ENCODE data around the gene MAPT. TPM values are rescaled to one million over a fixed set of nuclear protein-coding genes. Genes with fewer than 3 reads are reported as not detected.

Gene MAPT
- total RNA-seq, 1 experiment from 2014 or later = 37.5 TPM

DNA sequence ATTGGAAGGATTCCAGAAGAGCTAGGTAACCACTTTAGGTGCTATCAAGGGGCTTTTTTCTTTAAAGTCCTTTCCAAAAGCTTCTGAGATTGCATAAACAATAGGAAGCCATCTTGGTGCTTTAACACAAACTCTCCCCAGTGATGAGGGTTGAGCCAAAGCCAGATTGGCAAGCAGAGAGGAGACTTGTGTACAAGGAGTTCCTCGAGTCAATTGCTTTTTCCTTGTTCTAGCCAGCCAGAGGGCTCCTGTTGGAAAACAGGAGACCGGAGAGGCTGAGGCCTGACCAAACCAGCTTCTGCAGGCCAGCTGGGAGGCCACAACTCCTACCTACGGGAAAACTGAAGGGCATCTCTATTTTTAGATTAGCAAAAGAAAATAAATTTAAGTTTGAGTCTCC, 46.5 kb downstream of the MAPT start:
- H2AFZ ChIP-seq (ENCODE audit: low read depth, low read length, poor library complexity, severe bottlenecking) = no peak overlapping the region
- ChIA-PET POLR2A (no interaction called here), CTCF (interaction anchor here (3.0 kb wide), 1 partner anchor 9 kb away, joined by 17 read pairs; no protein-coding TSS in a partner anchor), RAD21 (ENCODE audit: low non-redundant PET in 1 of 2, low total read pairs in 2 of 2, uncharacterized antibody in 2 of 2, unreplicated experiment in 2 of 2) (no interaction called here)
- no peaks in the 10 kb centered on the region for H3K27me3 ChIP-seq (ENCODE audit: insufficient read depth, low read length)
- H3K36me3 ChIP-seq (ENCODE audit: control insufficient read depth in 1 of 2, insufficient read depth in 2 of 2, low read length in 2 of 2) = no peaks in the 10 kb centered on the region
- intact Hi-C loops (cut with micrococcal nuclease) = no loop called here
- no TSS peak for BruUV-seq (replicated peaks)
- H3K79me2 ChIP-seq (ENCODE audit: insufficient read depth, low read length) = no peaks in the 10 kb centered on the region
- no peaks in the 10 kb centered on the region for H3K9me2 ChIP-seq (ENCODE audit: insufficient read depth)
- no peaks in the 10 kb centered on the region for H3K9me3 ChIP-seq (ENCODE audit: control insufficient read depth in 1 of 2, insufficient read depth in 1 of 2, low read depth in 1 of 2, low read length in 2 of 2)
- H3K4me2 ChIP-seq (ENCODE audit: low read length) = no peak overlapping the region
- H4K20me1 ChIP-seq (ENCODE audit: insufficient read depth) = no peaks in the 10 kb centered on the region
- no peak for DNase-seq (ENCODE audit: low read depth, low spot score)
- TF ChIP-seq ZNF274 (IDR thresholded peaks at IDR 0.05; ENCODE audit: low read depth, low read length) = no peak
- no peak for TF ChIP-seq SRF (IDR thresholded peaks at IDR 0.05; ENCODE audit: low read depth)
- TF ChIP-seq, protein P1, sequence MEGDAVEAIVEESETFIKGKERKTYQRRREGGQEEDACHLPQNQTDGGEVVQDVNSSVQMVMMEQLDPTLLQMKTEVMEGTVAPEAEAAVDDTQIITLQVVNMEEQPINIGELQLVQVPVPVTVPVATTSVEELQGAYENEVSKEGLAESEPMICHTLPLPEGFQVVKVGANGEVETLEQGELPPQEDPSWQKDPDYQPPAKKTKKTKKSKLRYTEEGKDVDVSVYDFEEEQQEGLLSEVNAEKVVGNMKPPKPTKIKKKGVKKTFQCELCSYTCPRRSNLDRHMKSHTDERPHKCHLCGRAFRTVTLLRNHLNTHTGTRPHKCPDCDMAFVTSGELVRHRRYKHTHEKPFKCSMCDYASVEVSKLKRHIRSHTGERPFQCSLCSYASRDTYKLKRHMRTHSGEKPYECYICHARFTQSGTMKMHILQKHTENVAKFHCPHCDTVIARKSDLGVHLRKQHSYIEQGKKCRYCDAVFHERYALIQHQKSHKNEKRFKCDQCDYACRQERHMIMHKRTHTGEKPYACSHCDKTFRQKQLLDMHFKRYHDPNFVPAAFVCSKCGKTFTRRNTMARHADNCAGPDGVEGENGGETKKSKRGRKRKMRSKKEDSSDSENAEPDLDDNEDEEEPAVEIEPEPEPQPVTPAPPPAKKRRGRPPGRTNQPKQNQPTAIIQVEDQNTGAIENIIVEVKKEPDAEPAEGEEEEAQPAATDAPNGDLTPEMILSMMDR (IDR thresholded peaks at IDR 0.05 in 2 of 3, conservative IDR thresholded peaks at IDR 0.05 in 1 of 3; ENCODE audit: borderline replicate concordance in 1 of 3, insufficient read depth in 1 of 3, low read depth in 2 of 3, low read length in 2 of 3) = no peak
- TF ChIP-seq RAD21 (IDR thresholded peaks at IDR 0.05; ENCODE audit: low read depth) = no peak
- TF ChIP-seq TCF7L2 (IDR thresholded peaks at IDR 0.05; ENCODE audit: borderline replicate concordance, extremely low read depth, insufficient read depth, insufficient read length) = no peak
- no peak for TF ChIP-seq SP1 (IDR thresholded peaks at IDR 0.05; ENCODE audit: low read depth)
- TF ChIP-seq CEBPB (IDR thresholded peaks at IDR 0.05; ENCODE audit: low read depth) = no peak
- TF ChIP-seq, protein P2, sequence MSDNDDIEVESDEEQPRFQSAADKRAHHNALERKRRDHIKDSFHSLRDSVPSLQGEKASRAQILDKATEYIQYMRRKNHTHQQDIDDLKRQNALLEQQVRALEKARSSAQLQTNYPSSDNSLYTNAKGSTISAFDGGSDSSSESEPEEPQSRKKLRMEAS (IDR thresholded peaks at IDR 0.05) = no peak
- ATAC-seq = no peak
- no peak overlapping the region for H3K27ac ChIP-seq (ENCODE audit: low read depth, low read length)
- H3K9ac ChIP-seq (ENCODE audit: low read length) = no peak overlapping the region
- H3K4me1 ChIP-seq (ENCODE audit: control insufficient read depth in 1 of 2, insufficient read depth in 2 of 2, low read length in 2 of 2) = no peaks in the 10 kb centered on the region
- H3K4me3 ChIP-seq (replicated peaks in 1 of 2; ENCODE audit: low read depth in 1 of 2, low read length in 2 of 2) = no peak overlapping the region

DNA sequence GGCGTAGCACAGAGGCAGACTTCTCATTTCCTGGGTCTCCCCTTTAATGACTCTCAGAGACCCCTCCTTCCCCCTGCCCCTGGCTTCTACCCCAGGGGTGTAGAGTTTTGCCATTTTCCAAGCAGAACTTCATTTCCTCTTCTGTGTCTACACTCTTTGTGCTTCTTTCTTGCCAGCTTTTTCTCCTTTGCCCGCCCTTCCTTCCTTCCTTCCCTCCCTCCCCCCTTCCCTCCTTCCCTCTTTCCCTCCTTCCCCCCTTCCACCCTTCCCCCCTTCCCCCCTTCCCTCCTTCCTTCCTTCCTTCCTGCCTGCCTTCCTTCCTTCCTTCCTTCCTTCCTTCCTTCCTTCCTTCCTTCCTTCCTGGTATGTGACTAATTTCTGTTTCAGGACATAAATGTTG, 47.0 kb downstream of the MAPT start:
- H3K36me3 ChIP-seq (ENCODE audit: control insufficient read depth in 1 of 2, insufficient read depth in 2 of 2, low read length in 2 of 2) = no peaks in the 10 kb centered on the region
- H3K4me2 ChIP-seq (ENCODE audit: low read length) = no peak overlapping the region
- ChIA-PET CTCF (interaction anchor here (3.0 kb wide), 1 partner anchor 8 kb away, joined by 17 read pairs; no protein-coding TSS in a partner anchor), RAD21 (ENCODE audit: low non-redundant PET in 1 of 2, low total read pairs in 2 of 2, uncharacterized antibody in 2 of 2, unreplicated experiment in 2 of 2) (no interaction called here), POLR2A (no interaction called here)
- H3K9me3 ChIP-seq (ENCODE audit: control insufficient read depth in 1 of 2, insufficient read depth in 1 of 2, low read depth in 1 of 2, low read length in 2 of 2) = no peaks in the 10 kb centered on the region
- no peak overlapping the region for H2AFZ ChIP-seq (ENCODE audit: low read depth, low read length, poor library complexity, severe bottlenecking)
- no peak for ATAC-seq
- H3K4me1 ChIP-seq (ENCODE audit: control insufficient read depth in 1 of 2, insufficient read depth in 2 of 2, low read length in 2 of 2) = no peaks in the 10 kb centered on the region
- H3K4me3 ChIP-seq (replicated peaks in 1 of 2; ENCODE audit: low read depth in 1 of 2, low read length in 2 of 2) = no peak overlapping the region
- intact Hi-C loops (cut with micrococcal nuclease) = no loop called here
- no peak for DNase-seq (ENCODE audit: low read depth, low spot score)
- no peaks in the 10 kb centered on the region for H3K9me2 ChIP-seq (ENCODE audit: insufficient read depth)
- BruUV-seq (replicated peaks) = no TSS peak
- H3K27me3 ChIP-seq (ENCODE audit: insufficient read depth, low read length) = no peaks in the 10 kb centered on the region
- H3K27ac ChIP-seq (ENCODE audit: low read depth, low read length) = no peak overlapping the region
- no peaks in the 10 kb centered on the region for H4K20me1 ChIP-seq (ENCODE audit: insufficient read depth)
- no peaks in the 10 kb centered on the region for H3K79me2 ChIP-seq (ENCODE audit: insufficient read depth, low read length)
- H3K9ac ChIP-seq (ENCODE audit: low read length) = no peak overlapping the region
- no peak for TF ChIP-seq SIN3A (IDR thresholded peaks at IDR 0.05; ENCODE audit: low read depth)
- no peak for TF ChIP-seq RAD21 (IDR thresholded peaks at IDR 0.05; ENCODE audit: low read depth)
- no peak for TF ChIP-seq ZNF274 (IDR thresholded peaks at IDR 0.05; ENCODE audit: low read depth, low read length)
- no peak for TF ChIP-seq SP1 (IDR thresholded peaks at IDR 0.05; ENCODE audit: low read depth)
- TF ChIP-seq, protein P3, sequence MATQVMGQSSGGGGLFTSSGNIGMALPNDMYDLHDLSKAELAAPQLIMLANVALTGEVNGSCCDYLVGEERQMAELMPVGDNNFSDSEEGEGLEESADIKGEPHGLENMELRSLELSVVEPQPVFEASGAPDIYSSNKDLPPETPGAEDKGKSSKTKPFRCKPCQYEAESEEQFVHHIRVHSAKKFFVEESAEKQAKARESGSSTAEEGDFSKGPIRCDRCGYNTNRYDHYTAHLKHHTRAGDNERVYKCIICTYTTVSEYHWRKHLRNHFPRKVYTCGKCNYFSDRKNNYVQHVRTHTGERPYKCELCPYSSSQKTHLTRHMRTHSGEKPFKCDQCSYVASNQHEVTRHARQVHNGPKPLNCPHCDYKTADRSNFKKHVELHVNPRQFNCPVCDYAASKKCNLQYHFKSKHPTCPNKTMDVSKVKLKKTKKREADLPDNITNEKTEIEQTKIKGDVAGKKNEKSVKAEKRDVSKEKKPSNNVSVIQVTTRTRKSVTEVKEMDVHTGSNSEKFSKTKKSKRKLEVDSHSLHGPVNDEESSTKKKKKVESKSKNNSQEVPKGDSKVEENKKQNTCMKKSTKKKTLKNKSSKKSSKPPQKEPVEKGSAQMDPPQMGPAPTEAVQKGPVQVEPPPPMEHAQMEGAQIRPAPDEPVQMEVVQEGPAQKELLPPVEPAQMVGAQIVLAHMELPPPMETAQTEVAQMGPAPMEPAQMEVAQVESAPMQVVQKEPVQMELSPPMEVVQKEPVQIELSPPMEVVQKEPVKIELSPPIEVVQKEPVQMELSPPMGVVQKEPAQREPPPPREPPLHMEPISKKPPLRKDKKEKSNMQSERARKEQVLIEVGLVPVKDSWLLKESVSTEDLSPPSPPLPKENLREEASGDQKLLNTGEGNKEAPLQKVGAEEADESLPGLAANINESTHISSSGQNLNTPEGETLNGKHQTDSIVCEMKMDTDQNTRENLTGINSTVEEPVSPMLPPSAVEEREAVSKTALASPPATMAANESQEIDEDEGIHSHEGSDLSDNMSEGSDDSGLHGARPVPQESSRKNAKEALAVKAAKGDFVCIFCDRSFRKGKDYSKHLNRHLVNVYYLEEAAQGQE (IDR thresholded peaks at IDR 0.05; ENCODE audit: low read depth) = no peak
- no peak for TF ChIP-seq SRF (IDR thresholded peaks at IDR 0.05; ENCODE audit: low read depth)
- no peak for TF ChIP-seq EZH2phosphoT487 (IDR thresholded peaks at IDR 0.05; ENCODE audit: borderline replicate concordance)
- no peak for TF ChIP-seq JUND (IDR thresholded peaks at IDR 0.05)
- TF ChIP-seq ELF1 (IDR thresholded peaks at IDR 0.05; ENCODE audit: borderline replicate concordance, low read depth) = no peak
- TF ChIP-seq, protein P4, sequence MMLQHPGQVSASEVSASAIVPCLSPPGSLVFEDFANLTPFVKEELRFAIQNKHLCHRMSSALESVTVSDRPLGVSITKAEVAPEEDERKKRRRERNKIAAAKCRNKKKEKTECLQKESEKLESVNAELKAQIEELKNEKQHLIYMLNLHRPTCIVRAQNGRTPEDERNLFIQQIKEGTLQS (IDR thresholded peaks at IDR 0.05) = no peak

All from HCT116 (cell line).